Neural cell (in vitro differentiated cells): ENCODE data around the gene ACOXL. TPM values are rescaled to one million over a fixed set of nuclear protein-coding genes. Genes with fewer than 3 reads are reported as not detected.

ENCODE experiments used
- H2AFZ ChIP-seq: fragments of 200-600, 300-800 bp; sonication (generic), shearing (Covaris generic); 2 replicates; pipeline ENCODE4 v1.6.0; 2014; ENCODE audit warnings: low read depth, mild to moderate bottlenecking, antibody characterized with exemption, low read length, moderate library complexity
- H3F3A ChIP-seq: fragments of 200-600 bp; shearing (Covaris generic); 2 replicates; pipeline ENCODE4 v1.6.1; 2016; ENCODE audit warnings: mild to moderate bottlenecking, moderate library complexity, mixed read lengths, antibody characterized with exemption, low read length; ENCODE audit not compliant: insufficient read depth, poor library complexity, severe bottlenecking
- H3K27ac ChIP-seq: fragments of 200-600, 300-800 bp; sonication (generic), shearing (Covaris generic); 2 replicates; pipeline ENCODE4 v1.5.1; 2014; ENCODE audit warnings: mild to moderate bottlenecking, low read length, moderate library complexity
- H3K27me3 ChIP-seq: fragments of 300-800, 200-600 bp; sonication (generic), shearing (Covaris generic); 2 replicates; pipeline ENCODE4 v1.6.0; 2014; ENCODE audit warnings: mild to moderate bottlenecking, low read depth, low read length, moderate library complexity; ENCODE audit not compliant: insufficient read depth
- H3K36me3 ChIP-seq: fragments of 300-800, 200-600 bp; sonication (generic), shearing (Covaris generic); 2 replicates; pipeline ENCODE4 v1.5.1; 2014; ENCODE audit warnings: mild to moderate bottlenecking, antibody characterized with exemption, low read length, moderate library complexity; ENCODE audit not compliant: insufficient read depth
- H3K4me2 ChIP-seq: fragments of 300-800, 200-600 bp; sonication (generic), shearing (Covaris generic); 2 replicates; pipeline ENCODE4 v1.6.0; 2014; ENCODE audit warnings: mild to moderate bottlenecking, low read length
- H3K4me3 ChIP-seq: fragments of 300-800, 200-600 bp; sonication (generic), shearing (Covaris generic); 2 replicates; pipeline ENCODE4 v1.5.1; 2014; ENCODE audit warnings: mild to moderate bottlenecking, low read length, moderate library complexity
- H3K79me2 ChIP-seq: fragments of 200-600 bp; shearing (Covaris generic); replicated peaks from 2 replicates; pipeline ENCODE4 v1.6.0; 2014; ENCODE audit warnings: mild to moderate bottlenecking, low read length, moderate library complexity; ENCODE audit not compliant: insufficient read depth
- H3K9ac ChIP-seq: fragments of 300-800, 200-600 bp; sonication (generic), shearing (Covaris generic); 2 replicates; pipeline ENCODE4 v1.6.1; 2016; ENCODE audit warnings: mild to moderate bottlenecking, low read length, mixed read lengths
- H3K9me2 ChIP-seq: fragments of 200-600 bp; shearing (Covaris generic); 2 replicates; pipeline ENCODE4 v1.6.1; 2016; ENCODE audit warnings: mild to moderate bottlenecking, low read length, mixed read lengths; ENCODE audit not compliant: insufficient read depth
- H3K9me3 ChIP-seq: fragments of 200-600, 300-800 bp; sonication (generic), shearing (Covaris generic); 2 replicates; pipeline ENCODE4 v1.6.1; 2016; ENCODE audit warnings: mild to moderate bottlenecking, mixed run types, low read length, moderate library complexity, mixed read lengths
- H4K20me1 ChIP-seq: fragments of 200-600 bp; shearing (Covaris generic); 2 replicates; pipeline ENCODE4 v1.6.1; 2016; ENCODE audit warnings: mild to moderate bottlenecking, mixed run types; ENCODE audit not compliant: insufficient read depth
- EP300 ChIP-seq: fragments of 450-650 bp; conservative IDR thresholded peaks from 2 replicates; pipeline ENCODE4 v1.6.1; 2014; ENCODE audit warnings: antibody characterized with exemption, mild to moderate bottlenecking, moderate library complexity; ENCODE audit not compliant: poor library complexity, severe bottlenecking
- EZH2 ChIP-seq: fragments of 200-600, 300-800 bp; shearing (Covaris generic), sonication (generic); IDR thresholded peaks from 2 replicates; pipeline ENCODE4 v1.6.1; 2014; ENCODE audit warnings: antibody characterized with exemption, low read length, borderline replicate concordance, mild to moderate bottlenecking; ENCODE audit not compliant: insufficient read depth, poor library complexity, severe bottlenecking
- MXI1 ChIP-seq: fragments of 450-650 bp; conservative IDR thresholded peaks from 2 replicates; pipeline ENCODE4 v1.6.1; 2014; ENCODE audit warnings: antibody characterized with exemption, mild to moderate bottlenecking; ENCODE audit not compliant: poor library complexity, severe bottlenecking
- POLR2AphosphoS5 ChIP-seq: IDR thresholded peaks from 2 replicates; pipeline ENCODE4 v1.6.1; 2012
- RAD21 ChIP-seq: fragments of 450-650 bp; conservative IDR thresholded peaks from 2 replicates; pipeline ENCODE4 v1.6.1; 2014; ENCODE audit warnings: antibody characterized with exemption, mild to moderate bottlenecking, moderate library complexity
- SMC3 ChIP-seq: fragments of 450-650 bp; conservative IDR thresholded peaks from 2 replicates; pipeline ENCODE4 v1.6.1; 2014; ENCODE audit warnings: antibody characterized with exemption, mild to moderate bottlenecking, moderate library complexity; ENCODE audit not compliant: poor library complexity
- TAF1 ChIP-seq: IDR thresholded peaks from 2 replicates; pipeline ENCODE4 v1.6.1; 2012; ENCODE audit warnings: low read depth
- polyA plus RNA-seq: library from polyadenylated mRNA; depleted of rRNA; stranded (reverse); fragments of >200 nt; gene quantifications from 2 replicates; pipeline ENCODE4 v1.2.3, GENCODE V29; 2014
- TF ChIP-seq, protein P1 (sequence below): IDR thresholded peaks from 2 replicates; pipeline ENCODE4 v1.6.1; 2012; ENCODE audit warnings: borderline replicate concordance
- TF ChIP-seq, protein P2 (sequence below): fragments of 450-650 bp; IDR thresholded peaks from 2 replicates; pipeline ENCODE4 v1.5.1; 2014; ENCODE audit warnings: antibody characterized with exemption, mild to moderate bottlenecking, moderate library complexity; ENCODE audit not compliant: poor library complexity, severe bottlenecking

ACOXL gene
- polyA plus RNA-seq, 1 donor from 2014 or later: not detected

DNA sequence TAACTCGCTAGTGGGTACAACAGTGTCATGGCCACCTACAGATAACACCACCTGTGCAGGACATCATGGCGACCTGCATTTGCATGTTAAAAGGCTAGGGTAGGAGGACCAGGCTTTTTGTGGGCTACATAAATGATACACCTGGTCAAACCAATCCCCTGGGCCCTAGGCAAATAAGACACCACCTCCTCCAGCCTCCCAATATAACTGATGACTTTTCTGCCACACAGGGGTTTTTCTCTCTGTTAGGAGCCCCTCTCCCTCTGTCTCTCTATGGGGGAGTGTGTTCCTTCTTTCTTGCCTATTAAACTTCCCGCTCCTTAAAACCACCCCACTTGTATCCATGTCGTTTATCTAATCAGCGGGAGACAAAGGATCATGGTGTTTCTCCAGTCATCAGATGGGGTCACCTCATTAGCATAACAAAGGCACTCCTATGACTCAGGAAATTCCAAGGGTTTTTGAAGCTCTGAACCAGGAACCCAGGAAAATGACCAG lies 43.7 kb upstream of the ACOXL start:
- Histone ChIP-seq H3K9ac (no peak overlapping the region), H3K79me2 (no peaks in the 10 kb centered on the region), H3K27ac (no peak overlapping the region), H3K9me3 (no peaks in the 10 kb centered on the region), H2AFZ (no peak overlapping the region), H3K4me3 (no peak overlapping the region), H3K27me3 (no peaks in the 10 kb centered on the region), H4K20me1 (no peaks in the 10 kb centered on the region), H3K9me2 (no peaks in the 10 kb centered on the region), H3F3A (no peaks in the 10 kb centered on the region), H3K4me2 (no peak overlapping the region), H3K36me3 (no peaks in the 10 kb centered on the region)
- TF ChIP-seq MXI1 (no peak), SMC3 (no peak), EZH2 (no peak), POLR2AphosphoS5 (no peak), RAD21 (no peak), EP300 (no peak)
- TF ChIP-seq, protein P1, sequence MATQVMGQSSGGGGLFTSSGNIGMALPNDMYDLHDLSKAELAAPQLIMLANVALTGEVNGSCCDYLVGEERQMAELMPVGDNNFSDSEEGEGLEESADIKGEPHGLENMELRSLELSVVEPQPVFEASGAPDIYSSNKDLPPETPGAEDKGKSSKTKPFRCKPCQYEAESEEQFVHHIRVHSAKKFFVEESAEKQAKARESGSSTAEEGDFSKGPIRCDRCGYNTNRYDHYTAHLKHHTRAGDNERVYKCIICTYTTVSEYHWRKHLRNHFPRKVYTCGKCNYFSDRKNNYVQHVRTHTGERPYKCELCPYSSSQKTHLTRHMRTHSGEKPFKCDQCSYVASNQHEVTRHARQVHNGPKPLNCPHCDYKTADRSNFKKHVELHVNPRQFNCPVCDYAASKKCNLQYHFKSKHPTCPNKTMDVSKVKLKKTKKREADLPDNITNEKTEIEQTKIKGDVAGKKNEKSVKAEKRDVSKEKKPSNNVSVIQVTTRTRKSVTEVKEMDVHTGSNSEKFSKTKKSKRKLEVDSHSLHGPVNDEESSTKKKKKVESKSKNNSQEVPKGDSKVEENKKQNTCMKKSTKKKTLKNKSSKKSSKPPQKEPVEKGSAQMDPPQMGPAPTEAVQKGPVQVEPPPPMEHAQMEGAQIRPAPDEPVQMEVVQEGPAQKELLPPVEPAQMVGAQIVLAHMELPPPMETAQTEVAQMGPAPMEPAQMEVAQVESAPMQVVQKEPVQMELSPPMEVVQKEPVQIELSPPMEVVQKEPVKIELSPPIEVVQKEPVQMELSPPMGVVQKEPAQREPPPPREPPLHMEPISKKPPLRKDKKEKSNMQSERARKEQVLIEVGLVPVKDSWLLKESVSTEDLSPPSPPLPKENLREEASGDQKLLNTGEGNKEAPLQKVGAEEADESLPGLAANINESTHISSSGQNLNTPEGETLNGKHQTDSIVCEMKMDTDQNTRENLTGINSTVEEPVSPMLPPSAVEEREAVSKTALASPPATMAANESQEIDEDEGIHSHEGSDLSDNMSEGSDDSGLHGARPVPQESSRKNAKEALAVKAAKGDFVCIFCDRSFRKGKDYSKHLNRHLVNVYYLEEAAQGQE: no peak
- TF ChIP-seq, protein P2, sequence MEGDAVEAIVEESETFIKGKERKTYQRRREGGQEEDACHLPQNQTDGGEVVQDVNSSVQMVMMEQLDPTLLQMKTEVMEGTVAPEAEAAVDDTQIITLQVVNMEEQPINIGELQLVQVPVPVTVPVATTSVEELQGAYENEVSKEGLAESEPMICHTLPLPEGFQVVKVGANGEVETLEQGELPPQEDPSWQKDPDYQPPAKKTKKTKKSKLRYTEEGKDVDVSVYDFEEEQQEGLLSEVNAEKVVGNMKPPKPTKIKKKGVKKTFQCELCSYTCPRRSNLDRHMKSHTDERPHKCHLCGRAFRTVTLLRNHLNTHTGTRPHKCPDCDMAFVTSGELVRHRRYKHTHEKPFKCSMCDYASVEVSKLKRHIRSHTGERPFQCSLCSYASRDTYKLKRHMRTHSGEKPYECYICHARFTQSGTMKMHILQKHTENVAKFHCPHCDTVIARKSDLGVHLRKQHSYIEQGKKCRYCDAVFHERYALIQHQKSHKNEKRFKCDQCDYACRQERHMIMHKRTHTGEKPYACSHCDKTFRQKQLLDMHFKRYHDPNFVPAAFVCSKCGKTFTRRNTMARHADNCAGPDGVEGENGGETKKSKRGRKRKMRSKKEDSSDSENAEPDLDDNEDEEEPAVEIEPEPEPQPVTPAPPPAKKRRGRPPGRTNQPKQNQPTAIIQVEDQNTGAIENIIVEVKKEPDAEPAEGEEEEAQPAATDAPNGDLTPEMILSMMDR: no peak

DNA sequence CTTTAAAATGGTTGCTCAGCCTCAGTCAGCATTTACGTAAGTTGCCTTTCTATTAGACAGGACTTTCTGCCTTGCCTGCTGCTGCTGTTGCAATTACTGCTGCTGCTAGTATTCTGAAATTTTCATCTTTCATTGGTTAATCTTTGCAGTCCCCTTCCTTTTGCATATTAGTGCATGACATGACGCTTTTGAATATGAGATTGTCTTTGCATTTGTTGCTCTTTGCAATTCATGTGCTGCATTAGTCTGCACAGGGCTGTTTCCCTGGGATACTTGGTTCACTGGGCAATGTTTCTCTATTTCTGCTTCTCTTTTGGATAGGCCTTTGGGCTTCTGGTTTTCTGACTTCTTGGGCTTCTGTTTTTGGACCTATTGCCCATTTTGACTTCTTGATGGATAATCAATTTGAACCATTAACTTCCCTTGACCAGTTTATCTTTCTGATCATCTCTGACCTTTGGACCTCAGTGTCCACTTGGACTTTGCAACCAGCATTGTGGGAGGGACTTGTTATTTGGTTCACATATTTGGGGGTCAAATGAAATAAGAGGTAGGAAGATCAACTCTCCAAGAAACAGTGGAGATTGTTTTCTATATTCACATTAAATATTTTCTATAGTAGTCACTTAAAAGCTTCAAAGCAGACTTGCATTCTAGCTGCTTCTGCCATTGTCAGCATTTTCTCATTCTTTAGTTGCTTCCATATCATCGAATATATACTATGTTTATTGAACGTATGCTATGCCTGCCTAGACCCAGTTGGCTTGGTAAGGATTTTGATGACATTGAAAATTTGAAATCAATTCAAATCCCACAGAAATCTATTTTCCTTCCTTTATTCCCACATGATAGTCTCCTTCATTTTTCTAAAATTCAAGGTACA lies 42.0 kb upstream of the ACOXL start:
- Histone ChIP-seq H3K9me3 (no peaks in the 10 kb centered on the region), H3F3A (no peaks in the 10 kb centered on the region), H2AFZ (no peak overlapping the region), H4K20me1 (no peaks in the 10 kb centered on the region), H3K4me3 (no peak overlapping the region), H3K79me2 (no peaks in the 10 kb centered on the region), H3K4me2 (no peak overlapping the region), H3K9ac (no peak overlapping the region), H3K27me3 (no peaks in the 10 kb centered on the region), H3K9me2 (no peaks in the 10 kb centered on the region), H3K36me3 (no peaks in the 10 kb centered on the region), H3K27ac (no peak overlapping the region)
- TF ChIP-seq, protein P2: no peak
- no peak for TF ChIP-seq EZH2
- TF ChIP-seq EP300: no peak
- TF ChIP-seq, protein P1: no peak
- no peak for TF ChIP-seq MXI1
- no peak for TF ChIP-seq POLR2AphosphoS5
- TF ChIP-seq SMC3: no peak
- TF ChIP-seq TAF1: no peak
- no peak for TF ChIP-seq RAD21
